ENCODE data around the gene GALNT11. TPM values are rescaled to one million over a fixed set of nuclear protein-coding genes. Genes with fewer than 3 reads are reported as not detected.

Gene GALNT11
- total and polyA plus RNA-seq, 12 donors: 13.2 to 28.4 (median 21.7) TPM

DNA sequence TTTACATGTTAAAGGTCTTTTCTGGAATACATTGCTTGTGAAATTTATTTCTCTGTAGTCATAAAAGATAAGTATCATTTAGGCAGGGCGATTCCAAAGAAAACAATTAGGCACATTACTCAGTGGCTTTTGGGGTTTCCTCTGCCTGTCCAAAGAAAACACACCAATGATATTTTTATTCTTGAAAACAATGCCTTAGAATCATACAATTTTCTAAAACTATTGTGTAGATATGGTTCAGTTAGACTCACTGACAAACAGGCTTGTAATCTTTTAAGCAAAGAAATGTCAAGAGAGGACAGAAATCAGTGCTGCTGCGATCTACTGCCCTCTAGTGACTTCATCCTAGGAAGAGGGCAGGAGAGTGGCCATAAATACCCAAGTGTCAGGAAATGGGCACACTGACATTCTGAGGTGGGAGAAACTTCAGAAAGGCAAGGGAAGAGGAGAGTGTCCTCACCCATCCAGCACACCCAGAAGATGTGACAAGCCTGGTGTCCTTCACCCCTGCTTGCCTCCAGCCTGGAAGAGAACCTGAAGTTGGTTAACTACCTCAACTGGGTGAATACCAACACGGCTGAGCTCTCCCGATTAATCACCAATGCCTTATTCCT lies 120.5 kb downstream of the GALNT11 start:
- DNase-seq (no peak), ATAC-seq (peak; percentile 50 to 80 (median 64))
- TF ChIP-seq, protein P1, sequence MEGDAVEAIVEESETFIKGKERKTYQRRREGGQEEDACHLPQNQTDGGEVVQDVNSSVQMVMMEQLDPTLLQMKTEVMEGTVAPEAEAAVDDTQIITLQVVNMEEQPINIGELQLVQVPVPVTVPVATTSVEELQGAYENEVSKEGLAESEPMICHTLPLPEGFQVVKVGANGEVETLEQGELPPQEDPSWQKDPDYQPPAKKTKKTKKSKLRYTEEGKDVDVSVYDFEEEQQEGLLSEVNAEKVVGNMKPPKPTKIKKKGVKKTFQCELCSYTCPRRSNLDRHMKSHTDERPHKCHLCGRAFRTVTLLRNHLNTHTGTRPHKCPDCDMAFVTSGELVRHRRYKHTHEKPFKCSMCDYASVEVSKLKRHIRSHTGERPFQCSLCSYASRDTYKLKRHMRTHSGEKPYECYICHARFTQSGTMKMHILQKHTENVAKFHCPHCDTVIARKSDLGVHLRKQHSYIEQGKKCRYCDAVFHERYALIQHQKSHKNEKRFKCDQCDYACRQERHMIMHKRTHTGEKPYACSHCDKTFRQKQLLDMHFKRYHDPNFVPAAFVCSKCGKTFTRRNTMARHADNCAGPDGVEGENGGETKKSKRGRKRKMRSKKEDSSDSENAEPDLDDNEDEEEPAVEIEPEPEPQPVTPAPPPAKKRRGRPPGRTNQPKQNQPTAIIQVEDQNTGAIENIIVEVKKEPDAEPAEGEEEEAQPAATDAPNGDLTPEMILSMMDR (IDR thresholded peaks at IDR 0.05): peak in 8 of 9 donors; percentile 44 to 76 (median 64)
- no peaks in the 10 kb centered on the region for H3K9me3 ChIP-seq
- H3K27me3 ChIP-seq: no peaks in the 10 kb centered on the region
- peaks cover 0 to 37% (median 14%) of the 10 kb centered on the region in 9 donors for H3K4me1 ChIP-seq
- H3K36me3 ChIP-seq: peaks cover 0 to 100% (median 63%) of the 10 kb centered on the region in 9 donors
- intact Hi-C loops (cut with DNase I): loop anchor here in 1 of 10 donors (10.0 kb wide), 1 partner anchor 121 kb away; the partner anchor contains the start of gene GALNT11
- H3K4me3 ChIP-seq: no peak overlapping the region
- WGBS, 2 donors: 69 to 71% methylated on average over 4 of the region's 4 CpGs
- H3K27ac ChIP-seq: peak overlapping the region in 2 of 10 donors; percentile 15 to 27

DNA sequence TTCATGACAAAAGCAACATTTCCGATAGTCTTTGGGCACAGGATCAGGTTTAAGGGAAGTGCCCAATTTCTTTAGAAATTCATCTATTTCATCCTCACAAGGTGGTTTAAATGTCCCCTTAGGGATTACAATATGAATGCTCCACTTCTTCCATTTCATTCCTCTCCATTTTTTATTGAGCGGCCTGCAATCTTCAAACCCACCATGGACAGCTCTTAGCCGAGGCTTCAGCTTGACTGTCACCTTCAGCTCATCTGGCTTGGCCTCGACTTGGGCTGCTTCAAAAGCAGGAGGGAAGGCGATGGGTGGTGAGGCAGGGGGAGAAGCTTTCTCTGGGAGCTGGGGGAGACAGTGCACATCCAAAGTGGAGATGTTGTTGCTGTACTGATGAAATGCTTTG lies 123.2 kb downstream of the GALNT11 start:
- TF ChIP-seq, protein P1 (IDR thresholded peaks at IDR 0.05): no peak
- Histone ChIP-seq H3K36me3 (peaks cover 0 to 100% (median 81%) of the 10 kb centered on the region in 9 donors), H3K27ac (no peak overlapping the region), H3K4me3 (no peak overlapping the region), H3K9me3 (no peaks in the 10 kb centered on the region), H3K27me3 (no peaks in the 10 kb centered on the region), H3K4me1 (peaks cover 0 to 27% (median 14%) of the 10 kb centered on the region in 9 donors)
- intact Hi-C loops (cut with DNase I): loop anchor here in 1 of 10 donors (10.0 kb wide), 1 partner anchor 124 kb away; the partner anchor contains the start of gene GALNT11
- 82 to 85% methylated on average over 5 of the region's 5 CpGs for WGBS, 2 donors
- ATAC-seq (no peak), DNase-seq (no peak)

GRCh38 chr7:152149363-152149762 lies 123.9 kb downstream of the GALNT11 start:
- H3K27me3 ChIP-seq: no peaks in the 10 kb centered on the region
- TF ChIP-seq, protein P1 (IDR thresholded peaks at IDR 0.05): no peak
- no peak overlapping the region for H3K27ac ChIP-seq
- no peak for ATAC-seq
- intact Hi-C loops (cut with DNase I): loop anchor here in 1 of 10 donors (10.0 kb wide), 1 partner anchor 125 kb away; the partner anchor contains the start of gene GALNT11
- 81 to 91% methylated on average over 6 of the region's 6 CpGs for WGBS, 2 donors
- no peak for DNase-seq
- H3K36me3 ChIP-seq: peaks cover 0 to 100% (median 81%) of the 10 kb centered on the region in 9 donors
- no peak overlapping the region for H3K4me3 ChIP-seq
- no peaks in the 10 kb centered on the region for H3K9me3 ChIP-seq
- H3K4me1 ChIP-seq: peaks cover 0 to 23% (median 14%) of the 10 kb centered on the region in 9 donors

DNA sequence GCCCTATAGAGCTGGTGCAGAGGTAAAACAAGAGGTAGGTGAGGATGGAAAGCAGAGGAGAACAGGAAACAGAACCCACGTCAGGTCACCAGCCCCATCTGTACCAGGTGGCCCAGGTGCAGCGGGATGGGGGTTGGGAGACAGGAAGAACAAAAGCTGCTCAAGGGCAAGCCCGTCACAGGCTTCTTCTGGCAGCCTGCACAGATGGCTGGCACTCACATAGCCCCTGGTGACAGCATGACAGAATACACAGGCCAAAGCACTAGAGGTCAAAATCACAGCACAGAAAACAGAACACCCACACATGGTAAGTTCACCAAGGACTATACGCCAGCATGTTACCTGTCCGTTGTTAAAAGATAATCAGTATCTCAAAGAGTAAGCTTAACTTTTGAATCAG lies 126.8 kb downstream of the GALNT11 start:
- ATAC-seq (peak in 3 of 8 donors; percentile 24 to 79 (median 42)), DNase-seq (no peak)
- Histone ChIP-seq H3K27me3 (no peaks in the 10 kb centered on the region), H3K4me1 (no peaks in the 10 kb centered on the region), H3K36me3 (peaks cover 0 to 100% (median 80%) of the 10 kb centered on the region in 9 donors), H3K4me3 (no peak overlapping the region), H3K27ac (no peak overlapping the region), H3K9me3 (no peaks in the 10 kb centered on the region)
- 66 to 77% methylated on average over 5 of the region's 5 CpGs for WGBS, 2 donors
- intact Hi-C loops (cut with DNase I): no loop called here
- TF ChIP-seq, protein P1 (IDR thresholded peaks at IDR 0.05): no peak
